ENCODE results near the gene CCDC15.

CCDC15 gene

DNA sequence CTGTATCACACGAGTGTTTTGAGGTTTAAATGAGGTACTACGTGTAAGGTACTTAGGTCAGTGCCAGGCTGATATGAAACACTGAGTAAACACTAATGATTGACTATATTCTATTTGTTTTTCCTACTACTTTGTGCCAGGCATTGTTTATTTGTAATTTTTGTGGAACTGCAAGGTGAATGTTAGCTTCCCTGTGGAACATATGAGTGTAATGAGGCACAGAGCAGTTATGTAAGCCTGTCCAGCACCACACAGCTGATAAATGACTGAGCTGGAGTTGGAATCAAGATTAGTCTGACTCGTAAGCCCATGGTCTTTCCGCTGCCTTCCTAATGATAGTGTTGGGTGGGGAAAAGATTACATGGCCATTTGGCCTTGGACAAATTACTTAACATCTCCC is 115.0 kb downstream of the CCDC15 start:
- no peak for DNase-seq (ENCODE audit: low read depth)

DNA sequence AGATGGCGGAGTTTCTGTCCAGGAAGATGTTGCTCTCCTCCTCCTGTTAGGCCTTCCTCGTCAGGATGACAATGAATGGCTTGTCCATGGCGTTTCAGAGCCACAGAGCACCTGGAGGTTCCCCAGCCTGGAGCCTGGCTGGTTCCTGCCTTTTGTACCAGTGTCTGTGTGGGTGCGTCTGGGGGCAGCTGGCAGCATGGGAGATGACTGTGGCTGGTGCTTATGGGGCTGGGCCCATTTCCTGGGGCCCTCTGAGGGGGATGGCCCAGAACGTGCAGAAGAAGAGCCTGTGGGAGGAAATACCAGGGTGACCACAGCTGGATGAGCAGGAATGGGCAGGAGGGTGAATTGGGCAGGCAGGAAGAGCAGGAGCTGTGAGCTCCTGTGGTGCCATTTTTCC is 115.8 kb downstream of the CCDC15 start:
- no peak for DNase-seq (ENCODE audit: low read depth)

DNA sequence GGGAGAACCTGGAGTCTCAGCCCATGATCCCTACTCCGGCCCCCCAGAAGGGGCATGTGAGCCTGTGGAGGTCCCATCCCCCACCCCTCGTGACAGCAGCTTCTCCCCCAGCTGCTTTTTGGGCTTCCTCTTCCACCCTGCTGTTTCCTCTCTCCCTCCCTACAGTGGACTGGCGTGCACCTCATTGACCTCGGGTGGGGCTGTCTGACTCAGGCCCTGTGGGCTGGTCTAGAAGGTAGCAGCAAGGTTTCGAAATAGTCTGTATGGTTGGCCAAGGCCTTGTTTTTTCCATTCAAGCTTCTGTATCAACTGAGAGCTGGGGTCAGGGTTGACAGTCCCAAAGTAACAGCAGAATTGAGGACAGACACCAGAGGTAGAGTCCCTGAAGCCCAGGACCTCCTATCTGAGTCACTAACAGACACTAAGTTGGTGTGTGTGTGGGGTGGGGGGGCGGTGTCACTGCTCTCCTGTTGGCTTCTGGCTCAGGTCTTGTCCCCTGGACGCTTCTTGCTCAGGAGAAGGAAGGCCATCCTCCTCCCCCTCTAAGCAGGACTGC is 116.8 kb downstream of the CCDC15 start:
- no peak for DNase-seq (ENCODE audit: low read depth)

DNA sequence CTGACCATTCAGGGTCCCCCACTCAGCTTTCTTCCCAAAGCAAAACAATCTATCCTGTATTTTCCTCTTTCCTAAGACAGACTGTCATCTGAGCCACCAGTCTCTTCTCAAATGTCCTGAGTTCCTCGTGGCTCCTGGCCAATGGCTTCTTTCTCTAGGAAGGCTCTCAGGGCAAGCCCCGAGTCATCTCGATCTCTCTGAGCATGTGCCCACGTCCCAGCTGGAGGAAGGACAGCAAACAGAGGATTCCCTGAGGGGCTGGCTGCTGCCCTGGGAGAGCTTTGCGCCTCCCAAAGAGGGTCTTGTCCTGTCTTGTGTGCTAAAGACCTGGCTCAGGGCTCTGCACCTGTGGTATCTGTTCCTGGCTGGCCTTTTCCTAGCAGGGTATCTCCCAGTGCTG is 117.4 kb downstream of the CCDC15 start:
- no peak for DNase-seq (ENCODE audit: low read depth)

DNA sequence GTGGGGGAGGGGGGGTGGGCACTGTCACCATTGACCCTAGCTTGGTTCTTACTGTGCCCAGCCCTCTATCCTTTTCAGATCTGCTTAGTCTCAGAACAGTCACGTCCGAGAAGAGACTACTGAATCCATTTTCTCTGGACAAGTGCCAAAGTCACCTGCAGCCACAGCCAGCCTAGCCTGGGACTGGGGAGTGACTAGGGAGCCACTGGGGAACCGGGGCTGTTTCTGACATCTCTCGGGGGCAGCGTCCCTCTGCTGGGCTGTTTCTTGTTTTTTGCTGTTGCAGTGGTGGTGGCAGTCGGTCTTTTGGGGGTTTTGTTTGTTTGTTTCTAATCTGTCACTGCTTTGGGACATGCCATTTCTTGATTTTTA is 117.8 kb downstream of the CCDC15 start:
- DNase-seq (ENCODE audit: low read depth) = no peak

DNA sequence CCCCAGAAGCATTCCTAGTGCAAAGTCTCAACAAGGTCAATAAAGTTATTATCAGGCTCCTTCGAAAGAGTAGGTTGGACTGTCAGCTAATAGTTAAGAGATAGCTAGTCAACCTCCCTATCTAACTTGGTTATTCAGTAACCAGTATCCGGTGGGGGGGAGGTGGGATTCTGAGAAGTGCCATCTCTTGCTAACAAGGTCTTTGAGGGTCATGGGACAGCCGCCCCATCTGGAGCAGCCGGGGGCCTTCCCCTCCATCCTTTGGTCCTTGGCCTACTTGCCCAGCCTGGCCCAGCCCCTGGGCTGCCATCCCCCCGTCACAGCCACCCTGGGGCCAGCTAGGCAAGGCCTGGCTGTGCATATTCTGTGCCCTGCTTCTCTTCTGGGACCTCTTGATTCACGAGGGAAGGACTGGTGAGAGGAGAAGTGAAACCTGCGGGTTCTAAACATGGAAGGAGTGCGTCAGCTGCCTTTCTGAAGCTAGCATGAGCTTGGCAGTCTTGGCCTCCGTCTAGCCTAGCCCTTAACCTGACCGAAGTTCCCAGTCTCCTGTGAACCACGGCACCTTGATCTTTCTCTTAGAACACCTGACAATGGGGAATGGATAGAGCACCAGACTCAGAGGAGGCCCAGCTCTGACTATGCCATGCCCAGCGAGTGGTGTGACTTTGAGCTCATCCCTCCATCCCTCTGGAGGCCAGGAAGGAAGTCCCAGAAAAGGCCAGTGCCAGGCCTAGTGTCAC is 118.4 kb downstream of the CCDC15 start:
- DNase-seq (ENCODE audit: low read depth) = no peak

DNA sequence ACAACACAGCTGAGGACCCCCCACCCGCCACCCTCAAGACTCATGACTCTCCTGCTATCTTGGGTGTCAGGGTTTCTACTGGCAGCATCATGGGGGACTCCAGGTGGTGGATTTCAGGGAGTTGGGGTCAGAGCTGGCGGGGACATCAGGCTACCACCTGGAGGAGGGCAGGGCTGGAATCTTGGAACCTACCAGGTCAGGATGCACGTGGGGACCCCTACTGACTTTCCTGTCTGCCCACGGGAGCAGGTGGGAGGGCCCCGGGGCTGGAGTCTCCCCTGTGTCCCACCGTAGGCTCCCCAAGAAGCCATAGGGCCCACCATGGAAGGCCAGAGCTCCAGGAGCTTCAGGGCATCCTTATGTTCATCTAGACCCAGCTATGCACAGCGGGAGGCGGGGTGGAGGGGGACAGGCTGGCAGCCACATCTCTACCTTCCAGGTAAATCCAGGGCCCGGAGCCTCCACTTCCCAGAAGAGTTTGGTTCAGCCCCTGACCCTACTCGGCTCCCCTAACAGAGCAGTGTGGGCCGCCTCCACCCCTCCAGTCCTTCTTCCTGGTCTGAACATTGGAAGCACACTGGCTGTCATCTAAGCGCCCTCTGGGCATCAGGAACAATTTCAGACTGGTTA is 119.1 kb downstream of the CCDC15 start:
- no peak for DNase-seq (ENCODE audit: low read depth)

DNA sequence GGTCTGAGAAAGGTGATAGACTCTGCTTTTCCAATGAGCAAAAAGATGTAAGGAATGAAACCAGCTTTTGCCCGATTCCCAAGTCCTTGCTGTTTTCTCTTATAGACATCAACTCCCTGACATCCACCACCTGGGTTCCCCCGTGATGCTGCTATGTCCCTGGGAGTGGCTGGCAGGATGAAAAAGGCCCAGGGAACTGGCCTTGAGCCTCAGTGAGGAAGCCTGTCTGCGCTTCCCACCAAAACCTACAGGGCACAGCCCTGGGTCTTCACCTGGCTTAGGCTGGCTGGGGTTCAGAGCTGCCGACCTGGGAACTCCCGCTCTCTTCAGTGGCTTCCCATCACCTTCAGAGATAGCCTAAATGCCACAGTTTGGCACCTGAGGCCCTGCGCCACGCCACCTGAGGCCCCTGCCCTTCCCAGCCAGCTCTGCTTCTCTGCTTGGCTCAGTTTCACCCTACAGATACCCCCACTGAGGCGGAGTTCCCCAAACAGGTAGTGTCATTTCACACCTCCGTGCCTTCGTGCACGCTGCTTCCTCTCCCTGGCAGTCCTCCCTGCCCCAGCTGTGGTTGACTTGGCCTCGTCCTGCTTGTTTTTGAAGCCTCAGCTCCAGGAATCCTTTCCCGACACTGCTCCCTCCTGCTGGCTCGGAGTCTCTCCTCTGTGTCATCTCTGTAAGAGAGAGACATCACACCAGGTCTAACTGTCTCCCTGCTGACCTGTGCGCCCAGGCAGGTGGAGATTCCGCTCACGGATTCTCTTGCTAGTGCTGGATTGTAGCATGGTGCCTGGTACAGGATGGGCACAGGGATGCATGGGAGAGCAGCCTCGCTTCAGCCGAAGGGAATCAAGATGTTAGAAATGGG is 119.8 kb downstream of the CCDC15 start:
- no peak for DNase-seq (ENCODE audit: low read depth)

DNA sequence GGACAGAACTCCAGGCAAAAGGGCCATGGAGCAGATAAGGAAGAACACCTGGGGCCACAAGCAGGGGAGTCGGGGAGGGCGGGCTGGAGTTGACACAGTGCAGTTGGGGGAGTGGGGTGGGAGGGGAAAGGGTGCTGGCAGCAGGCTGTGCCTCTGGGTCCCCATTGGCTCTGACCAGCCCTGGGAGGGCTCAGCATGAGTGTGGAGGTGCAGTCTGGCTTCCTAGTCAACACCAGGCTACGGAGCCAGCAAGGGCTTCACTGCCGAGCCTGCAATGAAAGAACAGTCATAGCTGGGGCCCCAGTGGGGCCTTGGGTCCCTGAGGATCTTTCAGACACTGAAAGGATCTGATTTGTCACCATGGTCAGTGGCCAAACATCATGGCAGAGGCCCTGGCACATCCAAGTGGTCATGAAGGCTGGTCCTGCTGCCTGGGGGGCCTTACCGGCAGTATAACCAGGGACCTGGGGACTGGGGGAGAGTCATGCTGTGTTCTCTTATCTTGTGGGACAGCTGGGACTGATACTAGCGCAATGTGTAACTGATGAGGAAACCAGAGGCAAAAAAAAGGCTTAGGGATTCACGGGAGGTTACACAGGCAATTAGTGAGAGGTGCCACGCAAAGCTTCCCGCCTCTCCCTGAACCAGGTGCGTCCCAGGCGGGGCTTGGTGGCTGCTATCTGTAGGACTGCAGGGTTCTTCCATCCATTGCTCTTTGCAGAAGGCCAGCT is 120.7 kb downstream of the CCDC15 start:
- DNase-seq (ENCODE audit: low read depth) = no peak

DNA sequence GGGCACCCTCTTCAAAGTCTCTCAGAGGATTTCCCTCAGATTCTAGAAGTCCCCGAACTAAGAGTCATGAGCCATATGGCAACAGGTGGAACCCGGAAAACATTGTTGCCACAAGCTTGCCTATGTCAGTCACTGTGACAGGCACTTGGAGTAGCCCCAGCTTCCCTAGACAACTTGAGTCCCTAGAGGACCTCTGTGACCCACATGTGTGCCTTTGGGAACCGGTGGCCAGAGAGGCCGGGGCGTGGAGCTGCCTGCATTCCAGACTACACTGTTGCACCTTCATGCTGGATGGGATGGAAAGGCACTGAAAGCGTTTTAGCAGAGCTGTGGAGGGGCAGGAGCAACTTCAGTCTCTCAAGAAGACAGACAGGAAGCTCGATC is 121.2 kb downstream of the CCDC15 start:
- DNase-seq (ENCODE audit: low read depth) = no peak

DNA sequence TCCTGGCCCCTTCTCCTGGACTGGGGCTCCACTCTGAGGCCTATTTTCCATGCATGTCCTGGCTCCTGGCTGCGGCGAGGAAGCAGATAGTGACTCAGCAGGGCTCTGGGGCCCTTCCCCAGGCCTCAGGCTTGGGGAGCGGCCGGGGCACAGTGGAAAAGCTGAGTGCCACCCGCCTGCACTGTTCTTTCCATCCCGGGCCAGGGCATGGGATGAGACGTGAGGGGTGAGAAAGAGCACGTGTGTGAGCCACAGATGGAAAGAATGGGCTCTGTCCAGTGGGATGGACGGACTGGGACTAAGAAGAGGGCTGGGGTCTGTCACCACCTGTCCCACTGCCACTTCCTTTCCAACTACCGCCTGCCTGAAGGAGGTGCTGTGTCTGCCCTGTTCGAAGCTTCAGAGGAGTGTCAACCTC is 121.9 kb downstream of the CCDC15 start:
- no peak for DNase-seq (ENCODE audit: low read depth)

DNA sequence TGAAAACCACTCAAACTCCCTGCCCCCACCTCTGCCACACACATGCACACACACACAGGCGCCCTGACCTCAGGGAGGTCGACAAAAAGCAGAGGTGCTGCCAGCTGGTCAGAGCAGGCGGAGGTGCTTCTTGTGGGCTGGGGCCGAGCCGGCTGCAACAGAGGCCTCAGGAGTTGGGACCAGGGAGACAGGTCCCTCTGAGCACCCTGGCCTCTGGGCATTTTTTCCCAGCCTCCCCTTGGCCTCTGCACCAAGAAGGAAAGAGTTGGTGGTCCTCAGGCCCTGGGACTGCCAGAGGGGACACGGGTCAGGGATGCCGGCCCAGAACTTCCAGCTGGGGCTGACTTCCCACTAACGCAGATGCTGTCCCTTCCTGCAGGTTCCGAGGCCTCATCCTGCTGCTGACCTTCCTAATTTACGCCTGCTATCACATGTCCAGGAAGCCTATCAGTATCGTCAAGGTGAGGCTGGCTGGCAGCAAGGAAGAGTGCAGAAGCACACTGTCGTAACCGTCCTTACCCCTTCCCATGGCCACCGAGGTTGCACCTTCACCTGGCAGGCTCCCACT is 122.5 kb downstream of the CCDC15 start:
- no peak for DNase-seq (ENCODE audit: low read depth)

DNA sequence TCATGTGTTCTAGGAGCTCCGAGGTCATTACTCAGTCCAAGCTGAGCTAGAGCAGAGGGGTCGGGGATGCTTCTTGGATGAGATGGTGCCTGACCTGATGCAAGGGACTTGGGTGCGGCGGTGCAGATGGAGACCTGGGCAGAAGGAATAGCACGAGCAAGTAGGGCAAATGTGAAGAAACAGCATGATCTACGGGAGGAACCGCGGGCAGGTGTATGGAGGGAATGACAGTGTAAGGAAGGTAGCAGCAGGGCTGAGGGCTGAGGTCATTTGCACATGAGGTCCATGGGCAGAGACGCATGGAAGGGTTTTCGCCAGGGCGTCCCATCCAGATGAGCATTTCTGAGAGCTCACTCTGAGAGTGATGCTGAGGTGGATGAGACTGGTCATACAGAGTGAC is 124.0 kb downstream of the CCDC15 start:
- DNase-seq (ENCODE audit: low read depth) = no peak

DNA sequence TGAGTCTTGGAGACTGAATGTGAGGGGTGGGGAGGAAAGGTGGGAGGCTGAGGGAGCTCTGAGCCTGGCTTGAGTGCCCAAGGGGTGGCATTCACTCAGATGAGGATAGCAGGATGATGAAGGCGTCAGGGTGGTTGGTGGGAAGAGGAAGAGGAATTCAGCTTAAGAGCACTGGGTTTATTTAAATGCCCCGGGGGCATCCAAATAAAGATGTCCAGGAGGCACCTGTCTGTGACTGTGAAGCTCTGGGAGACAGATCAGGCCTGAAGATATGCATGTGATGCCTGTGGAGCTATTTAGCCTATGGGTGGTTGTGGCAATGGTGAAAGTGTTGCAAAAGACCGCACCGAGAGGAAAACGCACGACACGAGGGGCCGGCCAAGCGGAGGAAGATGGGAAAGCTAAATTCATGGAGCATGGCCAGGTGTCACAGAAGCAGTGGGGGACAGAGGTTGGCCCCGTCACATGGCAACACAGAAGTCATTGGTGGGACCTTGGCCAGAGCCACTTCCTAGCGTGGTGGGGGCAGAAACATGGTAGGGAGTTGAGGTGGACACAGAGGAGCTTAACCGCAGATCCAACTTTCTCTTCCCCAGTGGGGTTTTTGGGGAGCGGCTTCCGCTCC is 124.6 kb downstream of the CCDC15 start:
- no peak for DNase-seq (ENCODE audit: low read depth)

DNA sequence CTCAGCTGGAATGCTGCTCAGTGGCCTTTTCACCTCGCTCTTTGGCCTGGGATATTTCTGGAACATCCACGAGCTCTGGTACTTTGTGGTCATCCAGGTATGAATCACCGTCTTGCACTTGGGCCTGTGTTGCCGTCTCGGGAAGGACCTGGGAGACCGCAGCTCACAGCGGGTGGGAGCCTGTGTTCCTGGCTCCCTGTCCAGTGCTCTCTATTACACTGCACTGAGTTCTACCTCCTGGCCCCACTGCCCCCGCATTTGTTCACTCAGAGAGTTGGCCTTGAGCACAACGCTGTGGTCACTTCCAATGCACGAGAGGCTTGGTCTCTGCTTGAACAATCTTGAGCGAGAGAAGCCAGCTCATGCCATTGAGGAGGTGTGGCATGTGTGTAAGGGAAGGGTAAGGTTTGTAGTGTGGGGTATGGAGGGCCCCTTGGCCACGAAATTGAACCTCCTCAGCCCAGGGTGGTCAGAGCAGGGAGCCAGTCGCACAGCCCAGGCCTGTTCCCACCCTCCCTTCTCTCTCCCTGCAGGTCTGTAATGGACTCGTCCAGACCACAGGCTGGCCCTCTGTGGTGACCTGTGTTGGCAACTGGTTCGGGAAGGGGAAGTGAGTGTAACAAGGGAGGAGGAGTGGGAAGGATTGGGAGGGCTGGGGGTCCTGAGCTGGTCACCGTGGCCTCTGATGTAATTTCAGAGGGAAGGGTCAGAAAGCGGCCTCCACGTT is 125.3 kb downstream of the CCDC15 start:
- no peak for DNase-seq (ENCODE audit: low read depth)

DNA sequence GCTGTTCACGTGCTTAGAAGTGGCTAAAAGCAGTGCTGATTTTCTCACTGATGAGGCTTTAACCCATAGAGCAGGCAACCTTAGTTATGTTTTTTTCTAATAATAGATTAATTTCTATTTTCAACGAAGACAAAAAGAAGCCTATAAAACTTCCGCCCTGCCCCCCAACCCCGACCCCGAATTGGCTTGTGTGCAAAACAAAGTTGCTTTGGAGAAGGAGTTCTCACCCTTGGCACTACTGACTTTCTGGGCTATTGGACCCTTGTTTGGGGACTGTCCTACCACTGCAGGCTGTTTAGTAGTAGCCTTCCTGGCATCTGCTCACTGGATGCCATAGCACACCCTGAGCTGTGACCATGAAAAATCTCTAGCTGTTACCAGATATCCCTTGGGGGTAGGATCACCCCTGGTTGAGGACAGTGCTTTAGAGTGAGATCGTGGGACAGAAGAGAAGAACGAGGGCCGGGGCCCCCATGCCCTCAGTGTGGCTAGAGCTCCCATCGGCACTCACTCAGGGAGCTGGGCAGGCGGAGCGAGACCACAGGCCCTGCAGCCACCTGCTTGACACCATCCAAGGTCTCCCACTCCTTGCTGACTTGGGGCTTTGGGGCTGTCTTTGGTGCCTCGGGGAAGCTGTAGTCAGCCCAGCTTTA is 126.0 kb downstream of the CCDC15 start:
- DNase-seq (ENCODE audit: low read depth) = no peak

DNA sequence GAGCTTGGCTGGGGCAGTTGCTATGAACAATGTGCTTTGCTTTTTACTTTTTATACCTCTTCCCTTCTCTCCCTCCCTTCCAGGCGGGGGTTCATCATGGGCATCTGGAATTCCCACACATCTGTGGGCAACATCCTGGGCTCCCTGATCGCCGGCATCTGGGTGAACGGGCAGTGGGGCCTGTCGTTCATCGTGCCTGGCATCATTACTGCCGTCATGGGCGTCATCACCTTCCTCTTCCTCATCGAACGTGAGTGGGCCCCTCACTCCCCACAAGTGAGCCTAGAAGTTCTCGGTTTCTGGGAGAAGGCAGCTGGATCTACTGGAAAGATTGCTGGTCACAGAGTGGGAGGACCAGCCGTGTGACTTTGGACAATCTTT is 126.5 kb downstream of the CCDC15 start:
- no peak for DNase-seq (ENCODE audit: low read depth)

DNA sequence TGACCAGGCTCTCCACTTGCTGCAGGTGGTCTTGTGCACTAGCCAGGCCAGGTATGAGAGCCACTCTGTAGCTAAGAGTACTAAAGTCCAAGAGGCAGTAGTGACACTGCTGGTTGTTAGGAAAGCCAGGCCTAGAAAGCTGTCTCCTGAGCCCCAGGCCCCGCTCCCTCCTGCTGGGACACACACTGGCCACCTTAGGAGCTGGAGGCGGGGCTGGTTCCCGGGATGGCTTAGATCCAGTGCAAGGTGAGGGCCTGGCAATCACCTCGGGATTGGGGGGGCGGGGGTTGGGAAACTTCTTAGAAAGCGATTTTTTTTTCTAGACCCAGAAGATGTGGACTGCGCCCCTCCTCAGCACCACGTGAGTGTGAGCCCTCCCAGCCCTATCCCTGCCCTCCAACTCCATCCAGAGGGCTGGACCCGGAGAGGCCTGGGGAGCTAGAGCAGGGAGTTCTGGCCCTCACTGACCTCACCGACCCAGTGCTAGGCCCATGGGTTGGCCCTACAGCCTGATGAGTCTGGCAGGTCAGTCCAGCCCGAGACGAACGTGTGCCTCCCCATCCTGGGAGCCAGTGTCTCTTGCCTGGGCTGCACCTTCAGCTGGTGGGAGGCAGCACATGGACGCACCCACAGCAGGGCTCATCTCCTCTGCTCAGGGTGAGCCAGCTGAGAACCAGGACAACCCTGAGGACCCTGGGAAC is 127.2 kb downstream of the CCDC15 start:
- DNase-seq (ENCODE audit: low read depth) = no peak

DNA sequence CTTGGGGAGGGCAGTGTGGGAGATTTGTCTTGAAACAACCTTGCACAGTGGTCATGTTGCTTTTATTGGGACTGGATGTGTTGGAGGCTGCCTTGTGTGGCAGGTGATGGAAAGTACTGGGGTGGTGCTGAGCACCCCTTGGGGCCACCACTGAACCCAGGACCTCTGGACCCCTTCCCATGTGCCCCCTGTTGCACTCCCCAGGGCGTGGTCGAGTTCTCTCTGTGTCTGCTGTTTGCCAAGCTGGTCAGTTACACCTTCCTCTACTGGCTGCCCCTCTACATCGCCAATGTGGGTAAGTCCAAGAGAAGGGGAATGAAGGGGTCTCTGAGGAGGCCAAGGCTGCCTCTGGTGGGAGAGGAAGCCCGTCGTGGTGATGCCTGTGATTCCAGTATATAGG is 128.0 kb downstream of the CCDC15 start:
- no peak for DNase-seq (ENCODE audit: low read depth)

Measured in non-pigmented ciliary epithelial cell (primary cell).